GM18505 (cell line): Measurements from ENCODE around the gene CLCA4.
"Not testable (repeated sequence)": the region's sequence is repeated elsewhere in the genome, so short reads cannot be mapped to it uniquely, and the experiment has no call there.

ENCODE experiments used
- ATAC-seq: cut with Tn5 transposase; IDR thresholded peaks from one replicate; pipeline ENCODE4 v1.9.1; 2021; ENCODE audit not compliant: unreplicated experiment
- POLR2A ChIP-seq: IDR thresholded peaks from 4 replicates; pipeline ENCODE4 v1.6.1; 2011; ENCODE audit warnings: borderline replicate concordance; ENCODE audit not compliant: insufficient read depth, insufficient read length; ENCODE audit errors: extremely low read depth

Gene CLCA4

GRCh38 chr1:86542631-86543030, 4.2 kb upstream of the CLCA4 start:
- no peak for TF ChIP-seq POLR2A
- ATAC-seq: no peak

GRCh38 chr1:86548839-86549238, 2.0 kb downstream of the CLCA4 start:
- ATAC-seq: no peak
- TF ChIP-seq POLR2A: no peak

- ATAC-seq: no peak
- no peak for TF ChIP-seq POLR2A
These were observed 4.4 kb downstream of the CLCA4 start for GRCh38 chr1:86551305-86551704.

- ATAC-seq: no peak
These were observed 5.5 kb downstream of the CLCA4 start for GRCh38 chr1:86552376-86552775.

GRCh38 chr1:86557739-86558138, 10.9 kb downstream of the CLCA4 start:
- no peak for ATAC-seq
- no peak for TF ChIP-seq POLR2A

More at GRCh38 chr1:86552376-86552775, 5.5 kb downstream of the CLCA4 start:
- no peak for TF ChIP-seq POLR2A

- ATAC-seq: no peak
- no peak for TF ChIP-seq POLR2A
These were observed 17.0 kb downstream of the CLCA4 start for GRCh38 chr1:86563849-86564248.

- TF ChIP-seq POLR2A: no peak
- no peak for ATAC-seq
These were observed 20.5 kb downstream of the CLCA4 start for GRCh38 chr1:86567341-86567740.

- no peak for ATAC-seq
- no peak for TF ChIP-seq POLR2A
These were observed 21.0 kb downstream of the CLCA4 start for GRCh38 chr1:86567878-86568277.

GRCh38 chr1:86573763-86574484, 27.0 kb downstream of the CLCA4 start:
- TF ChIP-seq POLR2A: no peak
- ATAC-seq: no peak

GRCh38 chr1:86581231-86581630, 34.4 kb downstream of the CLCA4 start:
- ATAC-seq: no peak
- no peak for TF ChIP-seq POLR2A

- ATAC-seq: no peak
- no peak for TF ChIP-seq POLR2A
These were observed 35.3 kb downstream of the CLCA4 start for GRCh38 chr1:86582161-86582560.

- no peak for ATAC-seq
- TF ChIP-seq POLR2A: no peak
These were observed 36.2 kb downstream of the CLCA4 start for GRCh38 chr1:86583032-86583431.

- no peak for ATAC-seq
- no peak for TF ChIP-seq POLR2A
These were observed 36.7 kb downstream of the CLCA4 start for GRCh38 chr1:86583593-86583992.

GRCh38 chr1:86594284-86594770, 47.4 kb downstream of the CLCA4 start:
- no peak for ATAC-seq
- no peak for TF ChIP-seq POLR2A

GRCh38 chr1:86596224-86596623, 49.3 kb downstream of the CLCA4 start:
- ATAC-seq: no peak
- TF ChIP-seq POLR2A: no peak

- no peak for TF ChIP-seq POLR2A
- no peak for ATAC-seq
These were observed 49.9 kb downstream of the CLCA4 start for GRCh38 chr1:86596741-86597290.

- ATAC-seq: not testable (repeated sequence)
These were observed 59.2 kb downstream of the CLCA4 start for GRCh38 chr1:86606080-86606479.
